Parathyroid adenoma (tissue), 2 donors: Measurements from ENCODE around the gene DOK1.
A peak's percentile ranks its signal among the peaks of the same experiment; 100 is the strongest.

ENCODE experiments used
- H2AFZ ChIP-seq: fragments of 300-600 bp; sonication (generic); one replicate; pipeline ENCODE4 v1.7.0; 2017; ENCODE audit warnings: antibody characterized with exemption, mild to moderate bottlenecking
- H3K27ac ChIP-seq: fragments of 300-600 bp; sonication (generic); one replicate; pipeline ENCODE4 v1.7.0; 2017
- H3K27me3 ChIP-seq: fragments of 300-600 bp; sonication (generic); one replicate; pipeline ENCODE4 v1.7.0; 2017; ENCODE audit warnings: low read length; ENCODE audit not compliant: control insufficient read depth, insufficient read depth
- H3K36me3 ChIP-seq: fragments of 300-600 bp; sonication (generic); one replicate; pipeline ENCODE4 v1.7.0; 2017; ENCODE audit warnings: low read length; ENCODE audit not compliant: control insufficient read depth, insufficient read depth
- H3K4me1 ChIP-seq: fragments of 300-600 bp; sonication (generic); one replicate; pipeline ENCODE4 v1.7.0; 2017; ENCODE audit warnings: control low read depth
- H3K4me2 ChIP-seq: fragments of 300-600 bp; sonication (generic); one replicate; pipeline ENCODE4 v1.7.0; 2017; ENCODE audit warnings: low read length
- H3K4me3 ChIP-seq: fragments of 300-600 bp; sonication (generic); one replicate; pipeline ENCODE4 v1.7.0; 2017; ENCODE audit warnings: low read depth, low read length
- H3K79me2 ChIP-seq: fragments of 300-600 bp; sonication (generic); one replicate; pipeline ENCODE4 v1.7.0; 2017; ENCODE audit warnings: control low read depth
- H3K9ac ChIP-seq: fragments of 300-600 bp; sonication (generic); one replicate; pipeline ENCODE4 v1.7.0; 2017; ENCODE audit warnings: mild to moderate bottlenecking
- H3K9me3 ChIP-seq: fragments of 300-600 bp; sonication (generic); one replicate; pipeline ENCODE4 v1.7.0; 2017; ENCODE audit warnings: low read length; ENCODE audit not compliant: control insufficient read depth
- CTCF ChIP-seq: fragments of 300-600 bp; sonication (generic); IDR thresholded peaks from one replicate; pipeline ENCODE4 v1.7.0; 2017; ENCODE audit warnings: antibody characterized with exemption, mild to moderate bottlenecking
- donor health status: primary hyperparathyroidism.

The DOK1 gene

GRCh38 chr2:74514368-74515270 lies 39.9 kb upstream of the DOK1 start, which contains the start of gene TLX2:
Gene TLX2 (plus strand): TSS chr2:74514450. CDS start chr2:74514807, 357 bp downstream.
- no peak within 1 kb of the TSS for H3K27ac ChIP-seq
- no peaks in the 10 kb centered on the region for H3K27me3 ChIP-seq
- no peaks in the 10 kb centered on the region for H3K4me1 ChIP-seq
- H3K79me2 ChIP-seq, result no peaks in the 10 kb centered on the region
- peak within 1 kb of the TSS; percentile 39 for H3K4me3 ChIP-seq
- H2AFZ ChIP-seq, result no peak within 1 kb of the TSS
- TF ChIP-seq CTCF, result no peak
- H3K4me2 ChIP-seq, result peak within 1 kb of the TSS; percentile 57
- no peaks in the 10 kb centered on the region for H3K9me3 ChIP-seq
- no peaks in the 10 kb centered on the region for H3K36me3 ChIP-seq
- no peak within 1 kb of the TSS for H3K9ac ChIP-seq

GRCh38 chr2:74515271-74515980 lies 39.1 kb upstream of the DOK1 start:
- Histone ChIP-seq H3K9ac (no peak overlapping the region), H3K9me3 (no peaks in the 10 kb centered on the region), H3K4me1 (no peaks in the 10 kb centered on the region), H3K27me3 (no peaks in the 10 kb centered on the region), H3K4me2 (peak overlapping the region; percentile 61), H3K36me3 (no peaks in the 10 kb centered on the region), H3K4me3 (peak overlapping the region; percentile 46), H2AFZ (peak overlapping the region; percentile 62), H3K79me2 (no peaks in the 10 kb centered on the region), H3K27ac (no peak overlapping the region)
- no peak for TF ChIP-seq CTCF

- no peaks in the 10 kb centered on the region for H3K27me3 ChIP-seq
- no peaks in the 10 kb centered on the region for H3K36me3 ChIP-seq
- TF ChIP-seq CTCF, result no peak
- H3K9ac ChIP-seq, result no peak overlapping the region
- no peaks in the 10 kb centered on the region for H3K9me3 ChIP-seq
- no peaks in the 10 kb centered on the region for H3K4me1 ChIP-seq
- H3K4me3 ChIP-seq, result peak overlapping the region; percentile 46
- no peak overlapping the region for H3K27ac ChIP-seq
- H2AFZ ChIP-seq, result peak overlapping the region; percentile 62
- H3K79me2 ChIP-seq, result no peaks in the 10 kb centered on the region
- H3K4me2 ChIP-seq, result peak overlapping the region; percentile 61
These were observed 38.4 kb upstream of the DOK1 start for GRCh38 chr2:74515981-74516633.

- Histone ChIP-seq H2AFZ (peak overlapping the region; percentile 62), H3K79me2 (no peaks in the 10 kb centered on the region), H3K36me3 (no peaks in the 10 kb centered on the region), H3K4me2 (peak overlapping the region; percentile 61), H3K27me3 (no peaks in the 10 kb centered on the region), H3K27ac (no peak overlapping the region), H3K4me3 (peak overlapping the region; percentile 46), H3K9ac (no peak overlapping the region), H3K9me3 (no peaks in the 10 kb centered on the region), H3K4me1 (no peaks in the 10 kb centered on the region)
- no peak for TF ChIP-seq CTCF
These were observed 37.9 kb upstream of the DOK1 start for GRCh38 chr2:74516650-74517049.
